GM18526 (cell line): ENCODE data around the gene ATP1B2.

Experiments
- POLR2A ChIP-seq: IDR thresholded peaks from 3 replicates; pipeline ENCODE4 v1.6.1; 2011; ENCODE audit not compliant: insufficient read length; ENCODE audit errors: extremely low read depth

Gene ATP1B2, protein sequence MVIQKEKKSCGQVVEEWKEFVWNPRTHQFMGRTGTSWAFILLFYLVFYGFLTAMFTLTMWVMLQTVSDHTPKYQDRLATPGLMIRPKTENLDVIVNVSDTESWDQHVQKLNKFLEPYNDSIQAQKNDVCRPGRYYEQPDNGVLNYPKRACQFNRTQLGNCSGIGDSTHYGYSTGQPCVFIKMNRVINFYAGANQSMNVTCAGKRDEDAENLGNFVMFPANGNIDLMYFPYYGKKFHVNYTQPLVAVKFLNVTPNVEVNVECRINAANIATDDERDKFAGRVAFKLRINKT

GRCh38 chr17:7650509-7651096 is at the start of gene ATP1B2:
Gene ATP1B2, plus strand, starts transcription at chr17:7650926. Its CDS starts 593 bp downstream, at chr17:7651519.
- no peak for TF ChIP-seq POLR2A

GRCh38 chr17:7606280-7606679 is 44.4 kb upstream of the ATP1B2 start:
- no peak for TF ChIP-seq POLR2A

DNA sequence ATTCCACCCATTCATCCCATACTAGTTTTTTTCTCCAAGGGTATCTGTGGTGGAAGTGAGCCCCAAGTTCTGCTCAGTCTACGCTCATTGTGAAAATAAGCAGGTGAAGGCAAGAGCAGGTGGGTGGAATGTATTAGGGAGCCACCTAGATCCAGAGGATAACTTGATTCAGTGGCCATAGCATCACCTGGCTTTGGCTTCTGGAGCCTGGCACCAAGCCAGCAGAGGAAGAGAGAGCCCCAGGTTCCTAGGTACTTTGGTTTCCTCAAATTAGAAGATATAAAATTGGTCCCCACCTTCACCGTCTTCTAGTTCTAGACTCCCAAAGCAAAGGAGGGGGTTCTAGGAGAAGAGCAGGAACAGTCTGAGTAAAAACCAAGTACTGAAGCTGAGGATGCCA is 40.1 kb upstream of the ATP1B2 start:
- TF ChIP-seq POLR2A, result no peak

GRCh38 chr17:7611635-7612293 is 39.0 kb upstream of the ATP1B2 start:
- no peak for TF ChIP-seq POLR2A

DNA sequence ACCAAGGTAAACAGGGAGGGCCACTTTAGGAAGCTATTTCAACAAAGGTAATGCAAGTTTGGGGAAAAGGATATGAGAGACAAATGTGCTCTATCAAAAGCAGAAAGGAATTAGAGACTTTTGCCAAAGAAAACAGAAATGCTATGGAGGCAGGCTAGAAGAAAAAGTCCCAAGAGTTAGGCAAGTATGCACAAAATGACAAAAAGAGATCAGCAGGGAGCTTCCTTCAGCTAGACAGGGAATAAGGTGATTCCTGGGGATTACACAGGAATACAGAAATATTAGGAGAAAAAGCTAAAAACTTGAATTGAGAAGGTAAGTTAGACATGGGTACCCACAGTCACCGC is 38.5 kb upstream of the ATP1B2 start:
- TF ChIP-seq POLR2A, result no peak

- TF ChIP-seq POLR2A, result no peak
Measured at GRCh38 chr17:7613769-7614424, 36.8 kb upstream of the ATP1B2 start.

GRCh38 chr17:7614425-7615264 is 36.1 kb upstream of the ATP1B2 start, which contains the start of gene FXR2:
Gene FXR2, minus strand, starts transcription at chr17:7614897. Its CDS starts 365 bp downstream, at chr17:7614532.
- TF ChIP-seq POLR2A, result peak; percentile 61

GRCh38 chr17:7615265-7615747 is 35.4 kb upstream of the ATP1B2 start:
- peak; percentile 19 for TF ChIP-seq POLR2A

- no peak for TF ChIP-seq POLR2A
Measured at GRCh38 chr17:7618608-7619007, 32.1 kb upstream of the ATP1B2 start.

DNA sequence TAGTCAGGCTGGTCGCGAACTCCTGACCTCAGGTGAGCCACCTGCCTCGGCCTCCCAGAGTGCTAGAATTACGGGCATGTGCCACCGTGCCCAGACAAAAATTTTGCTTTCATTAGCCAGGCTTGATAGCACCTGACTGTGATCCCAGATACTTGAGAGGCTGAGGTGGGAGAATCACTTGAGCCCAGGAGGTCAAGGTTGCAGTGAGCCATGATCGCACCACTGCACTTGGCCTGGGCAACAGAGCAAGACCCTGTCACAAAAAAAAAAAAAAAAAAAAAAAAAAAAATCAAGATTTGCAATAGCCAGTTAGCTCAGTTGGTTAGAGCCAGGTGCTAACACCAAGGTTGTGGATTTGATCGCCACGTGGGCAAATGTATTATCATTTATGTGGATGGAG is 29.9 kb upstream of the ATP1B2 start:
- no peak for TF ChIP-seq POLR2A

DNA sequence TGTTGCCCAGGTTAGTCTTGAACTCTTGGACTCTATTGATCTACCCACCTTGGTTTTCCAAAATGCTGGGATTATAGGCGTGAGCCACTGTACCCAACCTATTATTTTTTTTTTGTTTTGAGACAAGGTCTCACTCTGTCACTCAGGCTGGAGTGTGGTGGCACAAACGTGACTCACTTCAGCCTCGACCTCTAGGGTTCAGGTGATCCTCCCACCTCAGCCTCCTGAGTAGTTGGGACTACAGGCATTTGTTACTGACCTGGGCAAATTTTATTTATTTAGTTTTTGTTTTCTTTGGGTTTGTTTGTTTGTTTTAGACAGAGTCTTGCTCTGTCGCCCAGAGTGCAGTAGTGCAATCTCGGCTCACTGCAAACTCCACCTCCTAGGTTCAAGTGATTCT is 27.1 kb upstream of the ATP1B2 start:
- TF ChIP-seq POLR2A, result no peak

DNA sequence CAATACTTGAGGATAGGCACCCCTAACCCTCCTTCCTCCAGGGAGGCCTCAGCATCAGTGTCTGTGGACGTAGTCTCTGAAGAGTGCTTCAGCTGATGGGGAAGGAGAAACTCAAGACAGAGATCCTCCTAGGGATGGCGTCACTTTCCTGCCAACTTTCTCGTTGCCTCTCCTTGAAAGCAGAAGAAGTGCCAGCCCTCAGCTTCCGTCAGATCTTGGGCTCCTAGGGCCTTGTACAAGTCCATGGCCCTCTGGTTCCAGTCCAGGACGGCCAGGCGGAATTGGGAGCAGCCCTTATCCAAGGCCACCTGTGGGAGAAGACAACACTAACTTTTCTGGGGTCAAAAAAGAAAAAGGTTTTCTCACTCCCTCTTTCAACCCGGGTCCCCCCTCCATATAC is 24.4 kb upstream of the ATP1B2 start:
- no peak for TF ChIP-seq POLR2A

- TF ChIP-seq POLR2A, result no peak
Measured at GRCh38 chr17:7626956-7627249, 23.8 kb upstream of the ATP1B2 start.

- TF ChIP-seq POLR2A, result peak; percentile 71
Measured at GRCh38 chr17:7627250-7628121, 23.2 kb upstream of the ATP1B2 start, which contains the start of gene SAT2. Gene SAT2, minus strand, starts transcription at chr17:7627821. Its CDS starts 186 bp downstream, at chr17:7627635.
